Hepatocyte (in vitro differentiated cells): ENCODE measurements around the gene SGPP1.

Source experiments
- CTCF ChIP-seq: fragments of 200-600 bp; sonication (generic); IDR thresholded peaks from 2 replicates; pipeline ENCODE4 v1.5.1; 2016; ENCODE audit warnings: antibody characterized with exemption, mild to moderate bottlenecking; ENCODE audit not compliant: poor library complexity
- EZH2 ChIP-seq: fragments of 200-600 bp; sonication (generic); IDR thresholded peaks from 2 replicates; pipeline ENCODE4 v1.6.1; 2016; ENCODE audit warnings: antibody characterized with exemption, mild to moderate bottlenecking, borderline replicate concordance

- TF ChIP-seq CTCF (no peak), EZH2 (no peak)
Observed at GRCh38 chr14:63712123-63712522, 15.7 kb downstream of the SGPP1 start.
